Nephron (organoid): ENCODE measurements around the gene TPBG.
A peak's percentile ranks its signal among the peaks of the same experiment; 100 is the strongest.

ENCODE experiments used
- H3K27ac Mint-ChIP-seq, 3 experiments: 2 replicates each; pipeline ENCODE4 v1.8.0; 2020; ENCODE audit warnings: mixed read lengths in 3 of 3, mild to moderate bottlenecking in 2 of 3, moderate library complexity in 1 of 3
- H3K27me3 Mint-ChIP-seq: 2 replicates; pipeline ENCODE4 v1.8.0; 2021; ENCODE audit warnings: low read depth, mild to moderate bottlenecking, moderate library complexity, mixed read lengths
- H3K36me3 Mint-ChIP-seq: 2 replicates; pipeline ENCODE4 v1.8.0; 2020; ENCODE audit warnings: low read depth, mixed read lengths
- H3K4me1 Mint-ChIP-seq: 2 replicates; pipeline ENCODE4 v1.8.0; 2020; ENCODE audit warnings: mixed read lengths
- H3K4me3 Mint-ChIP-seq, 3 experiments: 2 replicates each; pipeline ENCODE4 v1.8.0; 2020; ENCODE audit warnings: mild to moderate bottlenecking in 3 of 3, mixed read lengths in 3 of 3, moderate library complexity in 2 of 3
- H3K9me3 Mint-ChIP-seq: 2 replicates; pipeline ENCODE4 v1.8.0; 2020; ENCODE audit warnings: mixed read lengths
- CTCF ChIP-seq, 3 experiments: fragments of 200-600 bp; sonication (generic); IDR thresholded peaks; one replicate each; pipeline ENCODE4 v1.5.0; 2021; ENCODE audit warnings: antibody characterized with exemption in 3 of 3; ENCODE audit not compliant: unreplicated experiment in 3 of 3

TPBG gene

DNA sequence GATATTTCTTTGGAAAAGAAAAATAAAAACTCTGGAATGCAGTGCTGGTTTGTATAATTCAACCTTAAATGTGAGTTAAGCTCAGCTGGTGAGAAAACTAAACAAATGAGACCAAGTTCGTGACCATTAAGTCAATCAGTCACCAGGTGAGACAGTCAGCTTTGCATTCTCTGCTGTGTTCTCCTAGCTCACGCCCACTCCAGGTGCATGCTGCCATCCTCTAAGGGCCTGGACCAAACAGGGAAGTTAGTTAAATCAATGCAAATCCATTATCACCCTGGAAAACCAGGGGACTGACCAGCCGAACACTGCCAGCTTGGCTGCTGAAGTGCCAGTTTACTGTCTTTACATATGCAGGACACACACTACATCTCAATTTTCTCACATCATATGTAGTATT lies 7.2 kb downstream of the TPBG start:
- peaks cover 1% of the 10 kb centered on the region for H3K9me3 Mint-ChIP-seq
- peaks cover 6% of the 10 kb centered on the region for H3K27me3 Mint-ChIP-seq
- H3K4me3 Mint-ChIP-seq, result no peak overlapping the region
- peaks cover 11% of the 10 kb centered on the region for H3K36me3 Mint-ChIP-seq
- no peak overlapping the region for H3K27ac Mint-ChIP-seq
- peaks cover 6% of the 10 kb centered on the region for H3K4me1 Mint-ChIP-seq
- TF ChIP-seq CTCF (IDR thresholded peaks at IDR 0.05; ENCODE audit: unreplicated experiment in 3 of 3), result no peak

DNA sequence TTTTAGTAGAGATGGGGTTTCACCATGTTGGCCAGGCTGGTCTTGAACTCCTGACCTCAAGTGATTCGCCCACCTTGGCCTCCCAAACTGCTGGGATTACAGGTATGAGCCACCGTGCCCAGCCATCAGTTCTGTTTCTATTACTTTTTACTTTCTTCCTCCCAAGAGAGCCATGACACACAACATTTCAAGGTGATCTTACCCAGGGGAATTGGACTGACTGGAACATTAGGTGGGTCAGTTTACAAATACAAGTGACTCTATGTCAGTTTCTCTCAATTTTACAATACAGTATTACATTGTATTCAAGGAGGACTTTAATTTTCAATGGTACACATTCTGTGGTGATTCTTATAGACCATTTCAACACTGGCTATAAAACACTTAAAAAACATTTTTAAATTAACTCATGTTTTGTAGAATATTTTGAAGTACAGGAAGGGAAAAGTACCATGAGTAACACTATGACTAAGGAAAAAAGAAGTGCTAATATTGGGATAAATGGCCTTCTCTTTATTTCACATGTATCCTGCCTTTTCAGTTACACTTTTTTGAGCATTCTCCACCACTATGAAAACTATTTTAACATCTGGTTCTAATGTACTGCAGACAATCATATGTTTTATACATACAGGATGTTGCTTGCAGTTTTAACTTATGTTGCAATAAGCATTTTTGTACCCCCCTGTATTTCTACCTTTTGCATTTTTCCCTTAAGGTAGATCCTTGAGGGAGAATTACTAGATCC lies 8.4 kb downstream of the TPBG start:
- Mint-ChIP-seq H3K4me1 (no peaks in the 10 kb centered on the region), H3K36me3 (peaks cover 4% of the 10 kb centered on the region), H3K4me3 (no peak overlapping the region), H3K9me3 (peaks cover 4% of the 10 kb centered on the region), H3K27me3 (no peaks in the 10 kb centered on the region), H3K27ac (peak overlapping the region in 2 of 3 experiments; percentile 29 to 32)
- no peak for TF ChIP-seq CTCF (IDR thresholded peaks at IDR 0.05; ENCODE audit: unreplicated experiment in 3 of 3)

GRCh38 chr6:82372656-82373055 lies 9.0 kb downstream of the TPBG start:
- H3K27ac Mint-ChIP-seq, result no peak overlapping the region
- no peak overlapping the region for H3K4me3 Mint-ChIP-seq
- TF ChIP-seq CTCF (IDR thresholded peaks at IDR 0.05; ENCODE audit: unreplicated experiment in 3 of 3), result no peak
- no peaks in the 10 kb centered on the region for H3K4me1 Mint-ChIP-seq
- H3K9me3 Mint-ChIP-seq, result peaks cover 5% of the 10 kb centered on the region
- peaks cover 4% of the 10 kb centered on the region for H3K36me3 Mint-ChIP-seq
- no peaks in the 10 kb centered on the region for H3K27me3 Mint-ChIP-seq

DNA sequence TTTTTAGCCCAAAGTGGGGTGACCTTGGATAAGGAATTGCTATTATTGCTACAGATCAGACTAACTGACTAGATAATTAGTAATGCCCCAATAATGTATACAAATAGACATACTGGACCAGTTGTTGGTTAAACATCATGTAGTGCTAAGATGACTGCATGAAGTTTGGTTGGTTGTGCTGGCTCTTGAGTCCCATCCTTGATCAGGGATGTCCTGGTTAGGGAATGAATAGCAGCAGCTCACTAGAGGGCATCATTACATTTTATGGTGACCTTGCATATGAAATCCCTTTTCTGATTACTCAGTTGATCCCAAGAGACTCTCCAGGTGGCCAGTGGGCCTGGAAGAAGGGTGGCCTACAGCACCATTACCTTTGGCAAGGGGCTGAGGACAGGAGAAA lies 10.9 kb downstream of the TPBG start:
- H3K27me3 Mint-ChIP-seq, result no peaks in the 10 kb centered on the region
- H3K4me3 Mint-ChIP-seq, result no peak overlapping the region
- H3K36me3 Mint-ChIP-seq, result peaks cover 4% of the 10 kb centered on the region
- no peaks in the 10 kb centered on the region for H3K4me1 Mint-ChIP-seq
- H3K9me3 Mint-ChIP-seq, result peaks cover 8% of the 10 kb centered on the region
- no peak for TF ChIP-seq CTCF (IDR thresholded peaks at IDR 0.05; ENCODE audit: unreplicated experiment in 3 of 3)
- no peak overlapping the region for H3K27ac Mint-ChIP-seq

- Mint-ChIP-seq H3K27me3 (no peaks in the 10 kb centered on the region), H3K4me3 (no peak overlapping the region), H3K36me3 (peaks cover 4% of the 10 kb centered on the region), H3K9me3 (peaks cover 8% of the 10 kb centered on the region), H3K27ac (no peak overlapping the region), H3K4me1 (no peaks in the 10 kb centered on the region)
- no peak for TF ChIP-seq CTCF (IDR thresholded peaks at IDR 0.05; ENCODE audit: unreplicated experiment in 3 of 3)
These were observed 13.0 kb downstream of the TPBG start for GRCh38 chr6:82376636-82377035.

GRCh38 chr6:82380566-82381185 lies 17.1 kb downstream of the TPBG start:
- no peak for TF ChIP-seq CTCF (IDR thresholded peaks at IDR 0.05; ENCODE audit: unreplicated experiment in 3 of 3)
- Mint-ChIP-seq H3K36me3 (no peaks in the 10 kb centered on the region), H3K4me1 (no peaks in the 10 kb centered on the region), H3K9me3 (peaks cover 8% of the 10 kb centered on the region), H3K4me3 (no peak overlapping the region), H3K27ac (no peak overlapping the region), H3K27me3 (no peaks in the 10 kb centered on the region)
